SK-N-SH (cell line): ENCODE measurements around the gene C1QTNF2. TPM values are rescaled to one million over a fixed set of nuclear protein-coding genes. Genes with fewer than 3 reads are reported as not detected.
A peak's percentile ranks its signal among the peaks of the same experiment; 100 is the strongest.

Experiments
- CTCF ChIA-PET: fragments of 300-600, 350-600 bp; formaldehyde crosslinking; extraction: SDS; loops from one replicate; lab custom pipeline; 2021; lab: Yijun Ruan, JAX
- POLR2A ChIA-PET: fragments of 350-600 bp; sonication (Branson Sonifier 250); formaldehyde crosslinking; extraction: SDS; loops from one replicate; lab custom pipeline; 2020; ENCODE audit warnings: antibody characterized with exemption, inconsistent platforms; lab: Yijun Ruan, JAX
- DNase-seq: peaks from one replicate; pipeline ENCODE4 v3.0.0; 2012
- H2AFZ ChIP-seq: fragments of 200-600 bp; sonication (generic); 2 replicates; pipeline ENCODE4 v1.8.1; 2016; ENCODE audit warnings: antibody characterized with exemption, mild to moderate bottlenecking, low read depth
- H3F3A ChIP-seq: fragments of 200-600 bp; sonication (generic); replicated peaks from 2 replicates; pipeline ENCODE3; 2016; ENCODE audit warnings: antibody characterized with exemption, mild to moderate bottlenecking; ENCODE audit not compliant: insufficient read depth
- H3K27ac ChIP-seq, 2 experiments: fragments of 200-500 bp in 1 of 2; fragments of 200-600 bp in 1 of 2; sonication (Bioruptor generic) in 1 of 2; sonication (generic), shearing (Covaris generic) in 1 of 2; 2 replicates each; pipeline versions ENCODE4 v1.5.1 to v1.6.1; 2014 to 2016; ENCODE audit warnings: low read depth in 2 of 2, inconsistent platforms in 1 of 2, low read length in 1 of 2, mild to moderate bottlenecking in 1 of 2, mixed read lengths in 1 of 2
- H3K27me3 ChIP-seq: fragments of 200-600 bp; sonication (generic), shearing (Covaris generic); 2 replicates; pipeline ENCODE4 v1.6.1; 2016; ENCODE audit warnings: mixed run types; ENCODE audit not compliant: insufficient read depth
- H3K36me3 ChIP-seq, 2 experiments: fragments of 200-500 bp in 1 of 2; fragments of 200-600 bp in 1 of 2; sonication (Bioruptor generic) in 1 of 2; sonication (generic) in 1 of 2; replicated peaks in 1 of 2; 2 replicates each; pipeline versions ENCODE3 to v1.5.1; 2014 to 2016; ENCODE audit warnings: low read length in 1 of 2, mild to moderate bottlenecking in 1 of 2; ENCODE audit not compliant: insufficient read depth in 2 of 2, control insufficient read depth in 1 of 2
- H3K4me1 ChIP-seq, 2 experiments: fragments of 200-500 bp in 1 of 2; fragments of 200-600 bp in 1 of 2; sonication (Bioruptor generic) in 1 of 2; sonication (generic), shearing (Covaris generic) in 1 of 2; 2 replicates each; pipeline versions ENCODE4 v1.5.1 to v1.6.1; 2014 to 2016; ENCODE audit warnings: low read depth in 1 of 2, low read length in 1 of 2, mixed run types in 1 of 2; ENCODE audit not compliant: insufficient read depth in 2 of 2, control insufficient read depth in 1 of 2
- H3K4me2 ChIP-seq: fragments of 200-600 bp; sonication (generic), shearing (Covaris generic); 2 replicates; pipeline ENCODE4 v1.6.1; 2017; ENCODE audit warnings: mixed run types
- H3K4me3 ChIP-seq, 2 experiments: fragments of 200-500 bp in 1 of 2; fragments of 200-600 bp in 1 of 2; sonication (Bioruptor generic) in 1 of 2; sonication (generic), shearing (Covaris generic) in 1 of 2; 2 replicates each; pipeline versions ENCODE4 v1.5.1 to v1.8.1; 2014 to 2016; ENCODE audit warnings: low read depth in 2 of 2, inconsistent platforms in 1 of 2, low read length in 1 of 2, mild to moderate bottlenecking in 1 of 2, mixed read lengths in 1 of 2, moderate library complexity in 1 of 2
- H3K79me2 ChIP-seq: fragments of 200-600 bp; sonication (generic); 2 replicates; pipeline ENCODE4 v1.8.1; 2017; ENCODE audit warnings: mild to moderate bottlenecking; ENCODE audit not compliant: insufficient read depth
- H3K9ac ChIP-seq: fragments of 200-600 bp; sonication (generic); 2 replicates; pipeline ENCODE4 v1.6.1; 2017; ENCODE audit warnings: mixed run types
- H3K9me2 ChIP-seq: fragments of 200-600 bp; sonication (generic); 2 replicates; pipeline ENCODE4 v1.6.1; 2017; ENCODE audit warnings: mixed run types
- H3K9me3 ChIP-seq: fragments of 200-600 bp; sonication (generic); 2 replicates; pipeline ENCODE4 v1.6.1; 2017; ENCODE audit warnings: mixed run types, mild to moderate bottlenecking, moderate library complexity
- H4K20me1 ChIP-seq: fragments of 200-600 bp; sonication (generic); 2 replicates; pipeline ENCODE4 v1.6.1; 2017; ENCODE audit warnings: mild to moderate bottlenecking, mixed run types; ENCODE audit not compliant: insufficient read depth
- FOSL2 ChIP-seq: IDR thresholded peaks from 2 replicates; pipeline ENCODE4 v1.4.0; 2012; ENCODE audit warnings: low read depth, mild to moderate bottlenecking, moderate library complexity, borderline replicate concordance
- GABPA ChIP-seq: IDR thresholded peaks from 2 replicates; pipeline ENCODE4 v1.4.0; 2012; ENCODE audit warnings: low read depth, mild to moderate bottlenecking
- MXI1 ChIP-seq: IDR thresholded peaks from 2 replicates; pipeline ENCODE4 v1.6.1; 2012; ENCODE audit warnings: mild to moderate bottlenecking, low read depth, low read length, improper control_type of control experiment
- RFX5 ChIP-seq: IDR thresholded peaks from 2 replicates; pipeline ENCODE4 v1.6.1; 2012; ENCODE audit warnings: mild to moderate bottlenecking, improper control_type of control experiment, low read length
- USF2 ChIP-seq: fragments of 150-350 bp; IDR thresholded peaks from 2 replicates; pipeline ENCODE4 v1.6.1; 2017; ENCODE audit warnings: antibody characterized with exemption, low read length, low read depth, borderline replicate concordance
- WGBS: methylation state at CpG from one replicate; pipeline ENCODE4 v1.1.6; 2017; ENCODE audit warnings: low lambda C conversion rate; 5-methylcytosine and 5-hydroxymethylcytosine counted together
- polyA plus RNA-seq, 3 experiments: library from polyadenylated mRNA; depleted of rRNA; stranded (reverse); fragments of >200 nt; gene quantifications; 2 replicates each; pipeline ENCODE4 v1.2.3, GENCODE V29; 2012

C1QTNF2 gene
- polyA plus RNA-seq, 1 of the 3 experiments (the other 2 are of a cell fraction) = 0.67 TPM

- no peak overlapping the region for H3K9ac ChIP-seq
Observed at GRCh38 chr5:160315968-160316367, 54.5 kb downstream of the C1QTNF2 start.

GRCh38 chr5:160312960-160313727, 57.3 kb downstream of the C1QTNF2 start:
- DNase-seq = peak; percentile 48
- Histone ChIP-seq H3F3A (no peaks in the 10 kb centered on the region), H3K9me3 (no peaks in the 10 kb centered on the region), H3K27me3 (no peaks in the 10 kb centered on the region), H3K9ac (peak overlapping the region; percentile 75)
- POLR2A ChIA-PET = interaction anchor here (0.5 to 2.1 kb wide), 4 partner anchors 26 to 148 kb away, joined by 3 to 7 read pairs (median 4); no protein-coding TSS in a partner anchor
- TF ChIP-seq MXI1 (0 out of 2 replicates have a peak, but pooled peaks have one; percentile 2), USF2 (no peak)
- TF ChIP-seq, all 33 proteins: peak for 1
- Histone ChIP-seq H3K27ac (peak overlapping the region in 1 of 2 experiments; percentile 95; a peak in 2 of 4 replicates), H3K4me3 (peak overlapping the region; percentile 91), H3K36me3 (peaks cover 0 to 16% of the 10 kb centered on the region in 2 experiments), H3K9me2 (no peaks in the 10 kb centered on the region), H3K4me2 (peak overlapping the region; percentile 85), H4K20me1 (no peaks in the 10 kb centered on the region), H3K79me2 (peaks cover 35% of the 10 kb centered on the region; the same call in 1 of the 2 replicates), H3K4me1 (peaks cover 6 to 15% of the 10 kb centered on the region in 2 experiments; a peak in 2 of 4 replicates), H2AFZ (peak overlapping the region; percentile 98)
- CTCF ChIA-PET = interaction anchor here (1.0 to 1.1 kb wide), 5 partner anchors 28 to 292 kb away, joined by 3 read pairs; no protein-coding TSS in a partner anchor
- WGBS = 32% methylated on average over 8 of the region's 8 CpGs

More at GRCh38 chr5:160315968-160316367, 54.5 kb downstream of the C1QTNF2 start:
- H3K79me2 ChIP-seq = peaks cover 10% of the 10 kb centered on the region; the same call in 1 of the 2 replicates
- WGBS = 25% methylated on average over 1 of the region's 1 CpG
- H3K9me3 ChIP-seq = no peaks in the 10 kb centered on the region
- no peak overlapping the region for H2AFZ ChIP-seq
- H3K27ac ChIP-seq = no peak overlapping the region
- no peaks in the 10 kb centered on the region for H4K20me1 ChIP-seq
- peak; percentile 33; the same call in 1 of the 2 replicates for TF ChIP-seq FOSL2
- no peak for TF ChIP-seq GABPA
- TF ChIP-seq RFX5 = peak; percentile 67; the same call in 1 of the 2 replicates
- ChIA-PET CTCF (interaction anchor here (0.9 kb wide), 1 partner anchor 29 kb away, joined by 3 read pairs; no protein-coding TSS in a partner anchor), POLR2A (no interaction called here)
- H3K4me2 ChIP-seq = peak overlapping the region; percentile 38; the same call in 1 of the 2 replicates
- no peaks in the 10 kb centered on the region for H3K36me3 ChIP-seq
- no peaks in the 10 kb centered on the region for H3K9me2 ChIP-seq
- H3F3A ChIP-seq = no peaks in the 10 kb centered on the region
- no peak for DNase-seq
- H3K4me1 ChIP-seq = peaks cover 6 to 8% of the 10 kb centered on the region in 2 experiments; a peak in 2 of 4 replicates
- H3K4me3 ChIP-seq = no peak overlapping the region
- H3K27me3 ChIP-seq = no peaks in the 10 kb centered on the region
